ENCODE measurements around the gene OR8D4. TPM values are rescaled to one million over a fixed set of nuclear protein-coding genes. Genes with fewer than 3 reads are reported as not detected.

The OR8D4 gene
- total and polyA plus RNA-seq, 2 donors: 0.02 TPM; not detected in 1

DNA sequence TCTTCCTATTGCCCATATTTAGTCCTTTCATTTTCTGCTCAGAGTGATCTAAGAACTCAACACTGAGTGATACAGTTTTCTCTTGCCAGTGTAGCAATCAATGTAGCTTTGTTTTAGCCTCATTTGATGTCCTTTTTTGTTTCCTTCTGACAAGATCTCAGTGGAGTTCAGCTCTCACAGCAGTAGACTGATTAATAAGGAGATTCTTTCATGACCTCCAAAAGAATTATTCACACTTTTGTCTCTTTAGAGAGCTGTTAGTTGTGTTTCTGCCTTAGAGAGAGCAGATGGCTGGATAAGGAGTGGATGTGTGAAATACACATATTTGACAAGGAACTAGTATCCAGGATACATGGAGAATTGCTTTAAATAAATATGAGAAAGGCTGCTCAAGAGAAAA is 9.9 kb upstream of the OR8D4 start:
- H3K27me3 ChIP-seq (ENCODE audit: control insufficient read depth in 2 of 2, insufficient read depth in 1 of 2, low read length in 1 of 2): no peaks in the 10 kb centered on the region
- no peaks in the 10 kb centered on the region for H3K9me3 ChIP-seq (ENCODE audit: control insufficient read depth in 2 of 2, insufficient read depth in 1 of 2, low read length in 1 of 2)
- no peak overlapping the region for H3K4me3 ChIP-seq (ENCODE audit: low read length in 2 of 2)
- H3K36me3 ChIP-seq (ENCODE audit: control insufficient read depth in 2 of 2, insufficient read depth in 2 of 2, low read length in 1 of 2): no peaks in the 10 kb centered on the region
- no peak overlapping the region for H3K27ac ChIP-seq (ENCODE audit: low read depth in 1 of 2, low read length in 1 of 2)
- no peaks in the 10 kb centered on the region for H3K4me1 ChIP-seq (ENCODE audit: control insufficient read depth in 2 of 2, insufficient read depth in 2 of 2, low read length in 2 of 2)
- no peak for DNase-seq (ENCODE audit: low read depth in 6 of 9, low spot score in 9 of 9)

- H3K36me3 ChIP-seq (ENCODE audit: control insufficient read depth in 2 of 2, insufficient read depth in 2 of 2, low read length in 1 of 2): no peaks in the 10 kb centered on the region
- DNase-seq (ENCODE audit: low read depth in 6 of 9, low spot score in 9 of 9): no peak
- no peaks in the 10 kb centered on the region for H3K4me1 ChIP-seq (ENCODE audit: control insufficient read depth in 2 of 2, insufficient read depth in 2 of 2, low read length in 2 of 2)
- no peaks in the 10 kb centered on the region for H3K27me3 ChIP-seq (ENCODE audit: control insufficient read depth in 2 of 2, insufficient read depth in 1 of 2, low read length in 1 of 2)
- WGBS: 92% methylated on average over 3 of the region's 3 CpGs
- no peak overlapping the region for H3K4me3 ChIP-seq (ENCODE audit: low read length in 2 of 2)
- no peak overlapping the region for H3K27ac ChIP-seq (ENCODE audit: low read depth in 1 of 2, low read length in 1 of 2)
- no peaks in the 10 kb centered on the region for H3K9me3 ChIP-seq (ENCODE audit: control insufficient read depth in 2 of 2, insufficient read depth in 1 of 2, low read length in 1 of 2)
Measured at GRCh38 chr11:123899792-123900191, 2.2 kb upstream of the OR8D4 start.

DNA sequence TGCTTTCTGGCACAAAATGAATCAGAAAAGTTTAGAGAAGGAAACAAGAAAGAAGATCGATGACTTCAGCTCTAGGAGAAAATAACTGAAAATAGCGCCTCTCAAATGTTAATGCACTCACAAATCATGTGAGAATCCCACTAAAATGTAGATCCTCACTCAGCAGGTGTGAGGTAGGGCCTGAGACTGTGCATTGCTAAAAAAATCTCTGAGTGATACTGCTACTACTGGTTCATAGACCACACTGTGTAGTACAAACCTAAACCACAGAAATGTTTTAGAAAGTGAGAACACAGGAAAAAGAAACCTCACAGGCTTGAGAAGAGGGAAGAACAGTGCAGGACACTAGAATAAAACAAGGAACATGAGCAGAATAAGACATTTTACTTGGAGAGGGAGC is 2.0 kb downstream of the OR8D4 start:
- Histone ChIP-seq H3K9me3 (ENCODE audit: control insufficient read depth in 2 of 2, insufficient read depth in 1 of 2, low read length in 1 of 2) (no peaks in the 10 kb centered on the region), H3K27me3 (ENCODE audit: control insufficient read depth in 2 of 2, insufficient read depth in 1 of 2, low read length in 1 of 2) (no peaks in the 10 kb centered on the region), H3K4me3 (ENCODE audit: low read length in 2 of 2) (no peak overlapping the region), H3K36me3 (ENCODE audit: control insufficient read depth in 2 of 2, insufficient read depth in 2 of 2, low read length in 1 of 2) (no peaks in the 10 kb centered on the region), H3K4me1 (ENCODE audit: control insufficient read depth in 2 of 2, insufficient read depth in 2 of 2, low read length in 2 of 2) (no peaks in the 10 kb centered on the region), H3K27ac (ENCODE audit: low read depth in 1 of 2, low read length in 1 of 2) (no peak overlapping the region)
- WGBS: 69% methylated on average over 2 of the region's 2 CpGs
- DNase-seq (ENCODE audit: low read depth in 6 of 9, low spot score in 9 of 9): no peak

DNA sequence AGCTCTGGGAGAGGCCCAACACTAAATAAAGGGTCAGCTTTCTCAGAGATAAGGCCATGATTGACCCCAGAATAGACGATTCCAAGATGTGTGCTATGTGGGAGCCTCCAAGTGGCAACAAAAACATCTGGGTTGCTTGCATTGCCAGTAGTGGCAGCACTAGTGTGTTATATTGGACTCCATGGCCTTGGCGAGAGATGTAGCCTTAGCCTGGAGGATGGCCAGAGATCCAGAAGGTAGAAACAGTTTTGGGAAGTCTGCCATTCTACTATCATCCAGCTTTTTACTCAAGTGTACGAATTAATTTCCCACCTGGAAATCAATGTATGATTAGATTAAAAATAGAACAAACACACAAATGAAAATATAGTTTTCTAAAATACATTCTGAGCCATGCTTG is 3.0 kb downstream of the OR8D4 start:
- DNase-seq (ENCODE audit: low read depth in 6 of 9, low spot score in 9 of 9): no peak
- 94% methylated on average over 3 of the region's 3 CpGs for WGBS

GRCh38 chr11:123905826-123906225 is 3.9 kb downstream of the OR8D4 start:
- WGBS: 81% methylated on average over 3 of the region's 3 CpGs
- H3K9me3 ChIP-seq (ENCODE audit: control insufficient read depth in 2 of 2, insufficient read depth in 1 of 2, low read length in 1 of 2): no peaks in the 10 kb centered on the region

More for the DNA sequence above, 3.0 kb downstream of the OR8D4 start:
- Histone ChIP-seq H3K27ac (ENCODE audit: low read depth in 1 of 2, low read length in 1 of 2) (no peak overlapping the region), H3K27me3 (ENCODE audit: control insufficient read depth in 2 of 2, insufficient read depth in 1 of 2, low read length in 1 of 2) (no peaks in the 10 kb centered on the region), H3K9me3 (ENCODE audit: control insufficient read depth in 2 of 2, insufficient read depth in 1 of 2, low read length in 1 of 2) (no peaks in the 10 kb centered on the region), H3K36me3 (ENCODE audit: control insufficient read depth in 2 of 2, insufficient read depth in 2 of 2, low read length in 1 of 2) (no peaks in the 10 kb centered on the region), H3K4me1 (ENCODE audit: control insufficient read depth in 2 of 2, insufficient read depth in 2 of 2, low read length in 2 of 2) (no peaks in the 10 kb centered on the region), H3K4me3 (ENCODE audit: low read length in 2 of 2) (no peak overlapping the region)

GRCh38 chr11:123920943-123921342 is 19.0 kb downstream of the OR8D4 start:
- no peak for DNase-seq (ENCODE audit: low read depth in 6 of 9, low spot score in 9 of 9)
- 95% methylated on average over 3 of the region's 3 CpGs for WGBS
- H3K36me3 ChIP-seq (ENCODE audit: control insufficient read depth in 2 of 2, insufficient read depth in 2 of 2, low read length in 1 of 2): no peaks in the 10 kb centered on the region
- H3K27ac ChIP-seq (ENCODE audit: low read depth in 1 of 2, low read length in 1 of 2): no peak overlapping the region
- no peak overlapping the region for H3K4me3 ChIP-seq (ENCODE audit: low read length in 2 of 2)
- no peaks in the 10 kb centered on the region for H3K9me3 ChIP-seq (ENCODE audit: control insufficient read depth in 2 of 2, insufficient read depth in 1 of 2, low read length in 1 of 2)
- H3K4me1 ChIP-seq (ENCODE audit: control insufficient read depth in 2 of 2, insufficient read depth in 2 of 2, low read length in 2 of 2): no peaks in the 10 kb centered on the region
- H3K27me3 ChIP-seq (ENCODE audit: control insufficient read depth in 2 of 2, insufficient read depth in 1 of 2, low read length in 1 of 2): no peaks in the 10 kb centered on the region

More at GRCh38 chr11:123905826-123906225, 3.9 kb downstream of the OR8D4 start:
- Histone ChIP-seq H3K27ac (ENCODE audit: low read depth in 1 of 2, low read length in 1 of 2) (no peak overlapping the region), H3K27me3 (ENCODE audit: control insufficient read depth in 2 of 2, insufficient read depth in 1 of 2, low read length in 1 of 2) (no peaks in the 10 kb centered on the region), H3K4me3 (ENCODE audit: low read length in 2 of 2) (no peak overlapping the region), H3K36me3 (ENCODE audit: control insufficient read depth in 2 of 2, insufficient read depth in 2 of 2, low read length in 1 of 2) (no peaks in the 10 kb centered on the region), H3K4me1 (ENCODE audit: control insufficient read depth in 2 of 2, insufficient read depth in 2 of 2, low read length in 2 of 2) (no peaks in the 10 kb centered on the region)
- DNase-seq (ENCODE audit: low read depth in 6 of 9, low spot score in 9 of 9): no peak

- H3K9me3 ChIP-seq (ENCODE audit: control insufficient read depth in 2 of 2, insufficient read depth in 1 of 2, low read length in 1 of 2): no peaks in the 10 kb centered on the region
- no peaks in the 10 kb centered on the region for H3K4me1 ChIP-seq (ENCODE audit: control insufficient read depth in 2 of 2, insufficient read depth in 2 of 2, low read length in 2 of 2)
- no peaks in the 10 kb centered on the region for H3K36me3 ChIP-seq (ENCODE audit: control insufficient read depth in 2 of 2, insufficient read depth in 2 of 2, low read length in 1 of 2)
- H3K27ac ChIP-seq (ENCODE audit: low read depth in 1 of 2, low read length in 1 of 2): no peak overlapping the region
- no peak for DNase-seq (ENCODE audit: low read depth in 6 of 9, low spot score in 9 of 9)
- no peaks in the 10 kb centered on the region for H3K27me3 ChIP-seq (ENCODE audit: control insufficient read depth in 2 of 2, insufficient read depth in 1 of 2, low read length in 1 of 2)
- no peak overlapping the region for H3K4me3 ChIP-seq (ENCODE audit: low read length in 2 of 2)
- 81% methylated on average over 1 of the region's 1 CpG for WGBS
Measured at GRCh38 chr11:123924027-123924426, 22.1 kb downstream of the OR8D4 start.

DNA sequence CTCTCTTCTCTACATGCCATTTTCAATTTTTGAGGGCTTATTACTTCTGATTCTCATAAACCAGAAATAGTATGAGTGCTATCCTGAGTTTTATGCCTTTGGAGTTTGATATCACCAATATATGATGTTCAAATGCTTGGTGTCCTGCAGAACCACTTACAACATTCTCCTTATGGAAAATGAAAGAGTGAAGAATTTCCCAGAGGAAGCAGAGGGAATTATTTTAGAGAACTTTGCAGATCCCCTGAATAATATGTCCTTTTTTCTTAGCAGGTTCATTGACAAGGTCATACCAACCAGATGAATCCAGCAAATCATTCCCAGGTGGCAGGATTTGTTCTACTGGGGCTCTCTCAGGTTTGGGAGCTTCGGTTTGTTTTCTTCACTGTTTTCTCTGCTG is 37.4 kb downstream of the OR8D4 start, which contains the start of gene OR4D5:
OR4D5 (plus strand) TSS at position 301 of the 400 bp plus-strand sequence; CDS start at position 301, 0 bp downstream.
- no peaks in the 10 kb centered on the region for H3K36me3 ChIP-seq (ENCODE audit: control insufficient read depth in 2 of 2, insufficient read depth in 2 of 2, low read length in 1 of 2)
- H3K9me3 ChIP-seq (ENCODE audit: control insufficient read depth in 2 of 2, insufficient read depth in 1 of 2, low read length in 1 of 2): no peaks in the 10 kb centered on the region
- H3K4me3 ChIP-seq (ENCODE audit: low read length in 2 of 2): no peak within 1 kb of the TSS
- no peak within 1 kb of the TSS for H3K27ac ChIP-seq (ENCODE audit: low read depth in 1 of 2, low read length in 1 of 2)
- WGBS: 89% methylated on average over 1 of the region's 1 CpG
- H3K27me3 ChIP-seq (ENCODE audit: control insufficient read depth in 2 of 2, insufficient read depth in 1 of 2, low read length in 1 of 2): no peaks in the 10 kb centered on the region
- no peak for DNase-seq (ENCODE audit: low read depth in 6 of 9, low spot score in 9 of 9)
- H3K4me1 ChIP-seq (ENCODE audit: control insufficient read depth in 2 of 2, insufficient read depth in 2 of 2, low read length in 2 of 2): no peaks in the 10 kb centered on the region

DNA sequence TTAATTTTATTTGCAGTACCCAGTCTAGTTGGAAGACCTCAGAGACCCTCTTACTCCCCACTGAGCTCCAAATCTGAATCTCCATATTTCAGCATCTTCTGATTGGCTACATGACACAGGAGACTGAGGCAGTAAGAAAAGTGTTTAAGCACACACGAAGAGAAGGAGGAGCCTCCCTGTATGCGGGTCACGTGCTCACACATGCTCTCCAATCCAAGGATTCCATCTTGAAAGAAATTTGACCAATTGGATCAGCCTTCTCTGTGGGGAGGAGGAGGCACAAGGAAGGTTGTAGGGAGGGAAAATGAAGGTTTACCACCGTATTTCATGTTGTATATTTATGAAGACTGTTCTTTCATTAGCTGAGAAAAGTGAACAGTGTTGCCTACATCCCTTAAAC is 40.4 kb downstream of the OR8D4 start:
- H3K27me3 ChIP-seq (ENCODE audit: control insufficient read depth in 2 of 2, insufficient read depth in 1 of 2, low read length in 1 of 2): no peaks in the 10 kb centered on the region
- H3K4me3 ChIP-seq (ENCODE audit: low read length in 2 of 2): no peak overlapping the region
- H3K27ac ChIP-seq (ENCODE audit: low read depth in 1 of 2, low read length in 1 of 2): no peak overlapping the region
- no peaks in the 10 kb centered on the region for H3K9me3 ChIP-seq (ENCODE audit: control insufficient read depth in 2 of 2, insufficient read depth in 1 of 2, low read length in 1 of 2)
- WGBS: 94% methylated on average over 4 of the region's 4 CpGs
- no peak for DNase-seq (ENCODE audit: low read depth in 6 of 9, low spot score in 9 of 9)
- H3K4me1 ChIP-seq (ENCODE audit: control insufficient read depth in 2 of 2, insufficient read depth in 2 of 2, low read length in 2 of 2): no peaks in the 10 kb centered on the region
- no peaks in the 10 kb centered on the region for H3K36me3 ChIP-seq (ENCODE audit: control insufficient read depth in 2 of 2, insufficient read depth in 2 of 2, low read length in 1 of 2)

GRCh38 chr11:123943738-123944137 is 41.8 kb downstream of the OR8D4 start, which contains the start of gene OR6T1:
Gene OR6T1, minus strand, starts transcription at chr11:123943838. Its CDS starts 0 bp downstream, at chr11:123943838.
- no peak for DNase-seq (ENCODE audit: low read depth in 6 of 9, low spot score in 9 of 9)
- Histone ChIP-seq H3K4me1 (ENCODE audit: control insufficient read depth in 2 of 2, insufficient read depth in 2 of 2, low read length in 2 of 2) (no peaks in the 10 kb centered on the region), H3K27me3 (ENCODE audit: control insufficient read depth in 2 of 2, insufficient read depth in 1 of 2, low read length in 1 of 2) (no peaks in the 10 kb centered on the region), H3K36me3 (ENCODE audit: control insufficient read depth in 2 of 2, insufficient read depth in 2 of 2, low read length in 1 of 2) (no peaks in the 10 kb centered on the region), H3K4me3 (ENCODE audit: low read length in 2 of 2) (no peak within 1 kb of the TSS), H3K9me3 (ENCODE audit: control insufficient read depth in 2 of 2, insufficient read depth in 1 of 2, low read length in 1 of 2) (no peaks in the 10 kb centered on the region), H3K27ac (ENCODE audit: low read depth in 1 of 2, low read length in 1 of 2) (no peak within 1 kb of the TSS)
- WGBS: 97% methylated on average over 3 of the region's 3 CpGs

All from thymus (tissue), 11 donors.